ENCODE measurements around the gene TNFAIP1. TPM values are rescaled to one million over a fixed set of nuclear protein-coding genes. Genes with fewer than 3 reads are reported as not detected.

Gene TNFAIP1
- total RNA-seq, 4 donors from 2014 or later: 18.8 to 36.5 (median 25.5) TPM

DNA sequence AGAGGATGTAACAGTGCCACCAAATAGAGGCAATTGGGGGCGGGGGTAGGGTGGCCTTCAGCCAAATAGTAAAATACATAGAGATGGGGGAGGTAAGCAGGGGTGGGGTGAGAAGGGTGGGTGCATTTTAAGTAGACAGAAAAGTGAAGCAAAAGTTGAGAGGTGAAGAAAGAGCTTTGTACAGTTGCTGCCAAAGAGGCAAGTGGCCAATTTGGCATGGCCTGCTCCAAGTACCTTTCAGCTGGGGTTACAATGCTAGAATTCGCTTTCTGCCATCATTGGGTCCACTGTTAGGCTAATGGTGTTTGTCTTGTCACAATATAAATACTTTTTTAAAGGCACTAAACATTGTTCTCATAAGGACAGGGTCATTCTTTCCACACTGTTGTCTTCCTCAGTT lies 21.7 kb upstream of the TNFAIP1 start:
- in situ Hi-C loops (cut with MboI; ENCODE audit: low sequenced_read_pairs in 4 of 4): no loop called here
- ATAC-seq: no peak

DNA sequence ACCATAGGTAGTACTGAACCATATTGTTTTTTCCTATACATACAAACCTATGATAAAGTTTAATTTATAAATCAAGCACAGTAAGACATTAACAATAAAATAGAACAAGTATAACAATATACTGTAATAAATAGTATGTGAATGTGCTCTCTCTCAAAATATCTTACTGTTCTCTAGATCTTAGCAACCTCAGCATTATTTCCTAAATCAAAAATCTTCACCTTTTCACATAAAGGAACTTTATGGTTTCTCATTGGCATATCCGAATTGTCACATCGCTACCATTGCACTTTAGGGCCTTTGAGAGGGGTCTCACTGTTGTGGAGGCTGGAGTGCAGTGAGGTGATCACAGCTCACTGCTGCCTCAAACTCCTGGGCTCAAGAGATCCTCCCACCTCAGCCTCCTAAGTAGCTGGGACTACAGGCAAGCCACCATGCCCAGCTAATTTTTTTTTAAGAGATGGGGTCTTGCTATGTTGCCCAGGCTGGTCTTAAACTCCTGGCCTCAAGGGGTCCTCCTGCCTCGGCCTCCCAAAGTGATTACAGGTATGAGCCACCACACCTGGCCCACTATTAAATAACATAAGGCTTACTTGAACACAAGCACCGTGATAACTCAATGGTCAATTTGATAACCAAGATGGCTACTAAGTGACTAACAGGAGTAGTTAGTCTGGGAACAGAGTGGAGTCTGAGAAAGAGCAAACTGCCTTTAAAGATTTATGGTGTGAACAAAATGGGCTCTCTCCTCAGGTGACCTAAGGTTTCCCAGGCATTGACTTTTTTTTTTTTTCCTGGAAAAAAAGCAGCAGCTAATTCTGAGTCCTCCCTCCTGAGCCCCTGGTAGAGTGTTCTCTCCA lies 19.5 kb upstream of the TNFAIP1 start:
- no peak overlapping the region for H3K27ac ChIP-seq
- H3K4me1 ChIP-seq: peaks cover 16 to 19% of the 10 kb centered on the region in 2 donors
- DNase-seq: no peak
- in situ Hi-C loops (cut with MboI; ENCODE audit: low sequenced_read_pairs in 4 of 4) (no loop called here), intact Hi-C loops (cut with DNase I; ENCODE audit: low total_unique reads) (no loop called here)
- TF ChIP-seq, protein P1, sequence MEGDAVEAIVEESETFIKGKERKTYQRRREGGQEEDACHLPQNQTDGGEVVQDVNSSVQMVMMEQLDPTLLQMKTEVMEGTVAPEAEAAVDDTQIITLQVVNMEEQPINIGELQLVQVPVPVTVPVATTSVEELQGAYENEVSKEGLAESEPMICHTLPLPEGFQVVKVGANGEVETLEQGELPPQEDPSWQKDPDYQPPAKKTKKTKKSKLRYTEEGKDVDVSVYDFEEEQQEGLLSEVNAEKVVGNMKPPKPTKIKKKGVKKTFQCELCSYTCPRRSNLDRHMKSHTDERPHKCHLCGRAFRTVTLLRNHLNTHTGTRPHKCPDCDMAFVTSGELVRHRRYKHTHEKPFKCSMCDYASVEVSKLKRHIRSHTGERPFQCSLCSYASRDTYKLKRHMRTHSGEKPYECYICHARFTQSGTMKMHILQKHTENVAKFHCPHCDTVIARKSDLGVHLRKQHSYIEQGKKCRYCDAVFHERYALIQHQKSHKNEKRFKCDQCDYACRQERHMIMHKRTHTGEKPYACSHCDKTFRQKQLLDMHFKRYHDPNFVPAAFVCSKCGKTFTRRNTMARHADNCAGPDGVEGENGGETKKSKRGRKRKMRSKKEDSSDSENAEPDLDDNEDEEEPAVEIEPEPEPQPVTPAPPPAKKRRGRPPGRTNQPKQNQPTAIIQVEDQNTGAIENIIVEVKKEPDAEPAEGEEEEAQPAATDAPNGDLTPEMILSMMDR (IDR thresholded peaks at IDR 0.05 in 4 of 5, conservative IDR thresholded peaks at IDR 0.05 in 1 of 5): no peak
- no peak for TF ChIP-seq POLR2A (IDR thresholded peaks at IDR 0.05)
- no peaks in the 10 kb centered on the region for H3K27me3 ChIP-seq
- no peak overlapping the region for H3K4me3 ChIP-seq
- no peaks in the 10 kb centered on the region for H3K36me3 ChIP-seq
- H3K9me3 ChIP-seq: no peaks in the 10 kb centered on the region
- ATAC-seq: no peak

More for the DNA sequence above, 21.7 kb upstream of the TNFAIP1 start:
- H3K4me3 ChIP-seq: no peak overlapping the region
- H3K27me3 ChIP-seq: no peaks in the 10 kb centered on the region
- no peak overlapping the region for H3K27ac ChIP-seq
- H3K4me1 ChIP-seq: peaks cover 6 to 8% of the 10 kb centered on the region in 2 donors
- DNase-seq: no peak
- H3K9me3 ChIP-seq: no peaks in the 10 kb centered on the region
- H3K36me3 ChIP-seq: no peaks in the 10 kb centered on the region
- TF ChIP-seq, protein P1 (IDR thresholded peaks at IDR 0.05 in 4 of 5, conservative IDR thresholded peaks at IDR 0.05 in 1 of 5): no peak
- TF ChIP-seq POLR2A (IDR thresholded peaks at IDR 0.05): no peak
- intact Hi-C loops (cut with DNase I; ENCODE audit: low total_unique reads): no loop called here

DNA sequence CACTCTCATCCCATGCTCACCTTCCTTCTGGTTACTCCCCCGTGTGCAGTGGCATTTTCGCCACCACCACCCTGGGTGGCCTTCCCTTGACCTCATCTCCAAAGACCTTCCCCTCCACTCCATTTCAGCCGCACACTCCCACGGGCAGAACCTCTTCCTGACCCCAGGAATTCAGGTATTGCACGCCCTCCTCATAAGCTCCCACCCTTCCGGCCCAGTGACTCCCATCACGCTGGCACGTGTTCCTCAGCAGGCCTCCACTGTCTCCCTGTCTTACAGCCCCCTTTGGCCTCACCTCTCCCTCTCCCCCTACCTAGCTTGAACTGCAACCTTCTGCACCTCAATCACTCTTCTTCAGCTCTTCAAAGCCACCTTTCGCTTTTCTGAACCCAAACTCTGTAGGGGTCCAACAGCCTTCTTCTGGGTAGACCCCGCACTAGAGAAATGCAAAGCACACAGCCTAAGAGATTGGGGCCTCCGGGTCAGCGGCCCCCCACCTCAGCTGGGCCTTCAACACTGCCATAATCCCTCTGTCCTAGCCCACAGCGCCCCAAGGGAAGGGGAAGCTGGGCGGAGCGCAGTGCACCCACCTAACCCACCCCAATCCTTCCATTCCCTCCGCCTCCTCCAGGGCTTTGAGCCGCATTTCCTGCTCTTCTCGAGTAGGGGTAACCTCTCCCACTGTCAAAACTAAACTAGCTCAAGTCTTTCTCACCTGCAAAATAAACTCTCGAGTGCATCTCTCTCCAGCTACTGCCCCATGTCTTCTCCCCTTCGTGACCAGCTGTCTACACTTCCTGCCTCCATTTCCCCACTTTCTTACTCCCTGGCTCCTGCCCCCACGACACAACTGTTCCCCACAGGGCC lies 18.2 kb upstream of the TNFAIP1 start:
- Histone ChIP-seq H3K36me3 (no peaks in the 10 kb centered on the region), H3K4me3 (no peak overlapping the region), H3K27me3 (no peaks in the 10 kb centered on the region), H3K27ac (no peak overlapping the region), H3K9me3 (no peaks in the 10 kb centered on the region), H3K4me1 (peaks cover 16 to 19% of the 10 kb centered on the region in 2 donors)
- in situ Hi-C loops (cut with MboI; ENCODE audit: low sequenced_read_pairs in 4 of 4): no loop called here
- intact Hi-C loops (cut with DNase I; ENCODE audit: low total_unique reads): no loop called here
- no peak for ATAC-seq
- TF ChIP-seq, protein P1 (IDR thresholded peaks at IDR 0.05 in 4 of 5, conservative IDR thresholded peaks at IDR 0.05 in 1 of 5): no peak
- TF ChIP-seq POLR2A (IDR thresholded peaks at IDR 0.05): no peak
- DNase-seq: no peak

DNA sequence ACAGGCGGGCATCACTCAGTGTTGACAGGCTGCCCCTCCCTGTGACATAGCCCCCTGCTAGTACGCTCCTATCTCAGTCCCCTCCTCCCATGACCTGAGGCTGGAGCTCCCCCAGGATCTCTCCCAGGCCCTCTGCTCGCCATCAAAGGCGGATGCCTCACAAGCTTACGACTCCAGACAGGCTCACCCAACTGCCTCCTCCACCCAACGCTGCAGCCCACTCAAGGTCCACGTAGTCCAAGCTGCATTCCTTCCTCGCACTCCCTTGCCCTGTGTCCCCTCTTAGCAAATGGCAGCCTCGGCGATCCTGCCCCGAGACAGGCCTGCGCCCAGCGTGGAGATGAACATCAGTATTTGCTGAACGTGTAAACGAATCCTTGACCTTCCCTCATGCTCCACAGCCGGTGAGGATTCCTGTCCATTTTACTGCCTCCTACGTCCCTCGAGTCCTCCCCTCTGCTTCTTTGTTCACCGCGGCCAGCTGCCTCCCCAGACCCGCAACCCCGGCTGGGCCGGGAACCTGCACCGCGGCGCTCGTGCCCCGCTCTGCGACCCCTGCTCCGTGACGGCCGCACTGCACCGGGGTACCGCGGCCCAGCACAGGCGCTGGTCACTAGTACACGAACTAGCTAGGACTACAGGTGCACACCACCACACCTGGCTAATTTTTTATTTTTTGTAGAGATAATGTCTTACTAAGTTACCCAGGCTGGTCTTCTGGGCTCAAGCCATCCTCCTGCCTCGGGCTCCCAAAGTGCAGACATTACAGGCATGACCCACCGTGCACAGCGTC lies 17.4 kb upstream of the TNFAIP1 start:
- no peak for DNase-seq
- peak overlapping the region; percentile 63 to 88 (median 71) for H3K4me3 ChIP-seq
- H3K36me3 ChIP-seq: no peaks in the 10 kb centered on the region
- intact Hi-C loops (cut with DNase I; ENCODE audit: low total_unique reads): no loop called here
- TF ChIP-seq, protein P1 (IDR thresholded peaks at IDR 0.05 in 4 of 5, conservative IDR thresholded peaks at IDR 0.05 in 1 of 5): no peak
- TF ChIP-seq POLR2A (IDR thresholded peaks at IDR 0.05): no peak
- H3K4me1 ChIP-seq: peaks cover 16 to 19% of the 10 kb centered on the region in 2 donors
- H3K27me3 ChIP-seq: no peaks in the 10 kb centered on the region
- in situ Hi-C loops (cut with MboI; ENCODE audit: low sequenced_read_pairs in 4 of 4): no loop called here
- H3K27ac ChIP-seq: peak overlapping the region; percentile 79 to 91 (median 85)
- ATAC-seq: peak in 1 of 2 donors; percentile 2
- H3K9me3 ChIP-seq: no peaks in the 10 kb centered on the region
